HG02840 (cell line): Measurements from ENCODE around the gene EFNB1.
"Not testable (repeated sequence)": the region's sequence is repeated elsewhere in the genome, so short reads cannot be mapped to it uniquely, and the experiment has no call there.

Source experiments
- ATAC-seq: cut with Tn5 transposase; IDR thresholded peaks from one replicate; pipeline ENCODE4 v1.9.1; 2021; ENCODE audit warnings: mild to moderate bottlenecking, moderate library complexity, moderate number of reproducible peaks; ENCODE audit not compliant: unreplicated experiment, low FRiP score

EFNB1 gene

DNA sequence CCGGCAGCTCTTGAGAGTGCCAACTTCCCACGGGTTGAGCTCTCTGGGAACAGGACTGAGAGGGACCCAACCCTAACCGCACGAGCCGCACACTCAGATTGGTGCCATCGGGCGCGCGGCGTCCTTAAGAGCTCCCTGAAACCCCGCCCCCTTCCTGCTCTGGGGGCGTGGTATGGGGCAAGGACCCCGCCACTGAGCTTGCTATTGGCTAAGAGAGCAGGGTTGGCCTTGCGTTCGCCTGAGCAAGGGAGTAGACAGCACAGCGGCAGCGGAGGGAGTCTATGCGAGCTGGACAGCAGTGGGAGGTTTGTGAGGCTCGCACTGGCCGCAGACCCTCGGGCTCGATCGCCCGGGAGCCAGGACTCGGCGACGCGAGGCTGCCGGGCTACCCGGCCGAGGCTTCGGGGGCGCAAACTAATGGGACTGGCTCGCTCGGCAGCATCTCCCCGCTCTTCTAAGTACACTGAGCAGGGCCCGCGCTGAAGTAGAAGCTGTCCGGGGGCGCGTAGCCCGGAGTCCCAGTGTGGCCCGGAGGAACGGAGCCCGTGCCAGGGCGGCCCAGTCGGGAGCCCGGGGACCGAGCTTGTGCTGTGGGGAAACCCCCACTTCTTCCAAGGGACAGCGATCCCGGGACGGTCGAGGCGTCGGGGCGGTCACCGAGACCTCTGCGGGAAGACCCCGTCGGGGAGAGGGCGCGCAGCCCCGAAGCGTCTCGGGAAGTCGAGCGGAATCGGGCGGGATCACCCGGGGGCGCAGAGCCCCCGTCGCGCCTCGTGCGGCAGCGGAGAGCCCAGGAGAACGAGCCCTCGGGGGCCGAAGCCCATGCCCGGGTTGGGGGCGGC, at the start of gene EFNB1:
Gene EFNB1 (plus strand): TSS at position 282 of the 842 bp plus-strand sequence. CDS start 756 bp downstream, outside the sequence.
- peak; percentile 85 for ATAC-seq

GRCh38 chrX:68781295-68781694, 47.5 kb upstream of the EFNB1 start:
- not testable (repeated sequence) for ATAC-seq

- no peak for ATAC-seq
These were observed 44.0 kb upstream of the EFNB1 start for GRCh38 chrX:68784816-68785215.

GRCh38 chrX:68786581-68786980, 42.2 kb upstream of the EFNB1 start:
- not testable (repeated sequence) for ATAC-seq

- no peak for ATAC-seq
These were observed 38.9 kb upstream of the EFNB1 start for GRCh38 chrX:68789966-68790365.

DNA sequence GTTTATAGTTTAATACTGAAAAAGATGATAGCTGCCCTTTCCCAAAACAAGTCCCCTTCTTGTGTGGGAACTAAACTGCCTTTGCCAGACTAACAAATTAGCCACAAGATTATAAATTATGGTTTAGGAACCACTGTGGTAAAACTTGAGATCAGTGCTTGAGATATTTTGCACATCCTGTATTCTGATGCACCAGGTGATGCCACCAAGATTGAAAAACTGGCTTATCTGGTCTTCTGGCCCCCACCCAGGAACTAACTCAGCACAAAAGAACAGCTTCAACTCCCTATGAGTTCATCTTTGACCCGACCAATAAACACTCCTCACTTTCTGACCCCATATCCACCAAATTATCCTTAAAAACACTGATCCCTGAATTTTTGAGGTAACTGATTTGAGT, 36.7 kb upstream of the EFNB1 start:
- no peak for ATAC-seq

GRCh38 chrX:68794461-68794860, 34.4 kb upstream of the EFNB1 start:
- no peak for ATAC-seq

DNA sequence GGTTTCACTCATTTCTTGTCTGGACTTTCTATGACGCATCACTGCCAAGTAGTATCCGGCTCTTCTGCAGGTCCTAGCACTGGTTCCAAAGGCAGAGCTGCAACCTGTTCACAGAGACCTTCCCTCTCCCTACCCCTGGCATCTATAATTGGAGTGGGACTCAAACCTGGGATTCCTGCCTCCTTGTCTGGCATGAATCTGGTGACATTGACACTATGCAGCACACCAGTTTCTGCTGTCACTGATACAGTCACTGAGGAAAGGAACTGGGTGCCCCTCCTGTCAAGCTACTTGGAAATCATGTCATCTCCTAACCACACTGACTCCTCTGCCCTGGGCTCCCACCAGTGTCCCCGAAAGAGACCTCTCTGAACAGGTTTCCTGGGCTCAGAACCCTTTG, 33.1 kb upstream of the EFNB1 start:
- ATAC-seq, result no peak

- ATAC-seq, result not testable (repeated sequence)
These were observed 30.4 kb upstream of the EFNB1 start for GRCh38 chrX:68798400-68798799.

GRCh38 chrX:68801737-68802290, 27.0 kb upstream of the EFNB1 start:
- ATAC-seq, result no peak

- no peak for ATAC-seq
These were observed 21.0 kb upstream of the EFNB1 start for GRCh38 chrX:68807818-68808217.

- ATAC-seq, result no peak
These were observed 20.0 kb upstream of the EFNB1 start for GRCh38 chrX:68808686-68809357.

DNA sequence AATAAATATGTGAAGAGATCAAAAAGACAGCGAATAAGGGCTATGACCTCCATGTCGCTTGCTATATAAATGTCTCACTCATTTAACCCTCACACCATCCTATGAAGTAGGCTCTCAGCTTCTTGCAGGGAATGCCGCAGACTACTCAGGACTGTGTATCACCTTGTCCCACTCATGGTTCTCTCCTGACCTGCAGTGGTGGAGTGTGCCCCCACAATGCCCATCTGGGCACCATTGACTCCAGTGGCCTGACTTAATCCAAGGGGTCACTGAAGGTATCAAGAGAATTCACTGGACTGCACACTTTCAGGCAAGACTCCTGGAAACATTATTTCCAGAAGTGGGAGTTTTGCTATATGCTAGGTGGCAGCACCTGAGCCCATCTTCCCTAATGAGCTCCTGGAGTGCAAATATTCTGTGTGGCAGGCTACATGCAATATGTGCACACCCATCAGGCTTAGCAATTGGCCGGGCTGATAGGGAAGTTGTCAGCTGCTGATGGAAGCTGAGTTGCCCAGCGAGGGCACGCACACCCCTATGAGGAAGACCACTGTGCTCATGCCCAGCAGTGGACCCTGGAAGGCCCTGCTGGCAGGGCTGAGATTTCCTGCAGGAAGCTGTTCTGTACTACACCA, 8.2 kb upstream of the EFNB1 start:
- ATAC-seq, result no peak

DNA sequence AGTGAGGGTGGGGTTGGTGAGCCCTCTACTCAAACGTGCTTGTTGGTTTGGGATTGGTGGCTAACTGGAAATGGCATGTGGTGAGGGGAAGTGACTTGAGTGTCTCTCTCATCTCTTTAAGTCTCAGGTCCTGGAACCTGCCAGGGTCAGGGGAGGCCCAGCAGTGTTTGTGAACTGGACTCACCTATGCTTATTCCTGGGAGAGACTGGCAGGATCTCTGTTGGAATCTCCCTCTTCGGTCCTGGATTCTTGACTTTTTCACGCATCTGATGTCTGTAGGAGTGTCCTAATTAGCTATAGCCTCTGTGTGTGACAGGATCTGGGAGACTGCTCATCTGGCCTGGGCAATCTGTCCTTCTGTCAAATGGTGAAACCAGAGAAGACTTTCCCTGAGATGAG, 7.2 kb upstream of the EFNB1 start:
- ATAC-seq, result no peak

- no peak for ATAC-seq
These were observed 6.0 kb upstream of the EFNB1 start for GRCh38 chrX:68822641-68823410.

- ATAC-seq, result no peak
These were observed 5.2 kb upstream of the EFNB1 start for GRCh38 chrX:68823413-68824151.

DNA sequence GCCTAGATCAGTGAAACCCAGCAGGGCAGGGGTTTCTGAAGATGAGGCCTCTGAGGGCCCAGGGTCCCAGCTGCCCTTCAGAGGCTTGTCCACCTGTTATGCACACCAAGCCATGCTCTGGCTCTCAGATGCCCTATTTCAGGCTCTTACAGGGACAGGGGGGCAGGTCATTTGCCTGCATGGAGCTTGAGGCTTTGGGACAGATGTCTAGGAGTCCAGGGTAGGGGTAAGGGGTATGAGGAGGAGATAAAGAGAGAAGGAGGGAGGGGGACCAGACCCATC, 4.7 kb upstream of the EFNB1 start:
- no peak for ATAC-seq

GRCh38 chrX:68824565-68825125, 4.2 kb upstream of the EFNB1 start:
- ATAC-seq, result no peak

GRCh38 chrX:68826113-68826980, 2.5 kb upstream of the EFNB1 start:
- ATAC-seq, result no peak
